ENCODE data around the gene CAMTA1. TPM values are rescaled to one million over a fixed set of nuclear protein-coding genes. Genes with fewer than 3 reads are reported as not detected.

The CAMTA1 gene
- total and polyA plus RNA-seq, 2 experiments from 2014 or later, result 89.0 to 145 TPM

GRCh38 chr1:7004181-7004580, 218.9 kb downstream of the CAMTA1 start:
- H3K27me3 ChIP-seq, result no peaks in the 10 kb centered on the region
- H3K9me3 ChIP-seq (ENCODE audit: low read depth), result no peaks in the 10 kb centered on the region
- H3K4me3 ChIP-seq, result no peak overlapping the region
- TF ChIP-seq EZH2 (IDR thresholded peaks at IDR 0.05; ENCODE audit: borderline replicate concordance) (no peak), EZH2phosphoT487 (IDR thresholded peaks at IDR 0.05; ENCODE audit: low read depth, severe bottlenecking, unreplicated experiment) (no peak), CTCF (IDR thresholded peaks at IDR 0.05; ENCODE audit: poor library complexity) (no peak)
- no peak overlapping the region for H2AFZ ChIP-seq
- no peaks in the 10 kb centered on the region for H3K79me2 ChIP-seq
- no peaks in the 10 kb centered on the region for H4K20me1 ChIP-seq (ENCODE audit: insufficient read depth, poor library complexity, severe bottlenecking)
- DNase-seq (ENCODE audit: low spot score), result no peak
- H3K27ac ChIP-seq, result no peak overlapping the region
- no peak overlapping the region for H3K4me2 ChIP-seq
- WGBS (ENCODE audit: low lambda C conversion rate, missing lambda C conversion rate), result 83% methylated on average over 1 of the region's 1 CpG
- H3K36me3 ChIP-seq (replicated peaks; ENCODE audit: insufficient read depth, low read depth), result no peaks in the 10 kb centered on the region
- no peaks in the 10 kb centered on the region for H3K9me2 ChIP-seq (replicated peaks; ENCODE audit: insufficient read depth)
- no peaks in the 10 kb centered on the region for H3K4me1 ChIP-seq (ENCODE audit: insufficient read depth)

- no peak for TF ChIP-seq CTCF (IDR thresholded peaks at IDR 0.05; ENCODE audit: poor library complexity)
- TF ChIP-seq EZH2phosphoT487 (IDR thresholded peaks at IDR 0.05; ENCODE audit: low read depth, severe bottlenecking, unreplicated experiment), result no peak
- no peak for TF ChIP-seq EZH2 (IDR thresholded peaks at IDR 0.05; ENCODE audit: borderline replicate concordance)
- Histone ChIP-seq H4K20me1 (ENCODE audit: insufficient read depth, poor library complexity, severe bottlenecking) (no peaks in the 10 kb centered on the region), H3K9me2 (replicated peaks; ENCODE audit: insufficient read depth) (no peaks in the 10 kb centered on the region), H3K27me3 (no peaks in the 10 kb centered on the region), H3K4me2 (no peak overlapping the region), H2AFZ (no peak overlapping the region), H3K79me2 (no peaks in the 10 kb centered on the region), H3K36me3 (replicated peaks; ENCODE audit: insufficient read depth, low read depth) (no peaks in the 10 kb centered on the region), H3K4me3 (no peak overlapping the region), H3K27ac (no peak overlapping the region), H3K4me1 (ENCODE audit: insufficient read depth) (no peaks in the 10 kb centered on the region), H3K9me3 (ENCODE audit: low read depth) (no peaks in the 10 kb centered on the region)
- 86% methylated on average over 4 of the region's 4 CpGs for WGBS (ENCODE audit: low lambda C conversion rate, missing lambda C conversion rate)
- DNase-seq (ENCODE audit: low spot score), result no peak
Observed at GRCh38 chr1:7005762-7006161, 220.5 kb downstream of the CAMTA1 start.

GRCh38 chr1:7006996-7007871, 222.0 kb downstream of the CAMTA1 start:
- no peak overlapping the region for H3K4me2 ChIP-seq
- H3K9me2 ChIP-seq (replicated peaks; ENCODE audit: insufficient read depth), result no peaks in the 10 kb centered on the region
- H3K9me3 ChIP-seq (ENCODE audit: low read depth), result no peaks in the 10 kb centered on the region
- H3K79me2 ChIP-seq, result no peaks in the 10 kb centered on the region
- no peaks in the 10 kb centered on the region for H3K36me3 ChIP-seq (replicated peaks; ENCODE audit: insufficient read depth, low read depth)
- TF ChIP-seq EZH2phosphoT487 (IDR thresholded peaks at IDR 0.05; ENCODE audit: low read depth, severe bottlenecking, unreplicated experiment) (no peak), EZH2 (IDR thresholded peaks at IDR 0.05; ENCODE audit: borderline replicate concordance) (no peak), CTCF (IDR thresholded peaks at IDR 0.05; ENCODE audit: poor library complexity) (no peak)
- no peak overlapping the region for H3K27ac ChIP-seq
- H4K20me1 ChIP-seq (ENCODE audit: insufficient read depth, poor library complexity, severe bottlenecking), result no peaks in the 10 kb centered on the region
- H3K4me1 ChIP-seq (ENCODE audit: insufficient read depth), result no peaks in the 10 kb centered on the region
- no peak for DNase-seq (ENCODE audit: low spot score)
- 95% methylated on average over 26 of the region's 26 CpGs for WGBS (ENCODE audit: low lambda C conversion rate, missing lambda C conversion rate)
- H3K27me3 ChIP-seq, result no peaks in the 10 kb centered on the region
- H2AFZ ChIP-seq, result no peak overlapping the region
- no peak overlapping the region for H3K4me3 ChIP-seq

Measured in hepatocyte (in vitro differentiated cells).